Hippocampal formation (tissue), 2 donors: ENCODE data around the gene PHC3.

Experiments used
- DNase-seq, 2 donors: peaks; one replicate each; lab custom pipeline; 2025; lab: John Stamatoyannopoulos, UW

The PHC3 gene

DNA sequence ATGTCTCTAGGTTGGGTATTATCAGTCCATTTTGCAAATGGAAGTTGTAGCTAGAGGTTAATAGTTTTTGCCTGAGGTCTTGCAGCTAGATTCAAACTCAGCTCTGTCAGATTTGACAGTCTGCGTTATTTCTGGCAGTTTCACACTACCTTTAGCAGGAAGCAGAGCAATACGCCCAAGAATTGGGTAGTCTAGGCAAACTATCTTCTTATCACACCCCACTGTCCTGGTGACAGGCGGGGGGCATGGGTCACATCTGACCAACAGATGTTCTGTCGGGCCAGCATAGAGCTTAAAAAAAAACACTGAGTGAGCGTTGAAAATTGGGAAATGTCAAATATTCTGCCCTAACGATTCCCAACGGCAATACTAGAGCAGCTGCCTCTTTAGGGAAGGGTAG, 138.0 kb downstream of the PHC3 start:
- no peak for DNase-seq

GRCh38 chr3:170040418-170040817, 141.1 kb downstream of the PHC3 start:
- no peak for DNase-seq

GRCh38 chr3:170038434-170039110, 143.0 kb downstream of the PHC3 start:
- no peak for DNase-seq
